ENCODE results near the gene CECR2.
"Not testable (repeated sequence)": the region's sequence is repeated elsewhere in the genome, so short reads cannot be mapped to it uniquely, and the experiment has no call there.

CECR2 gene

DNA sequence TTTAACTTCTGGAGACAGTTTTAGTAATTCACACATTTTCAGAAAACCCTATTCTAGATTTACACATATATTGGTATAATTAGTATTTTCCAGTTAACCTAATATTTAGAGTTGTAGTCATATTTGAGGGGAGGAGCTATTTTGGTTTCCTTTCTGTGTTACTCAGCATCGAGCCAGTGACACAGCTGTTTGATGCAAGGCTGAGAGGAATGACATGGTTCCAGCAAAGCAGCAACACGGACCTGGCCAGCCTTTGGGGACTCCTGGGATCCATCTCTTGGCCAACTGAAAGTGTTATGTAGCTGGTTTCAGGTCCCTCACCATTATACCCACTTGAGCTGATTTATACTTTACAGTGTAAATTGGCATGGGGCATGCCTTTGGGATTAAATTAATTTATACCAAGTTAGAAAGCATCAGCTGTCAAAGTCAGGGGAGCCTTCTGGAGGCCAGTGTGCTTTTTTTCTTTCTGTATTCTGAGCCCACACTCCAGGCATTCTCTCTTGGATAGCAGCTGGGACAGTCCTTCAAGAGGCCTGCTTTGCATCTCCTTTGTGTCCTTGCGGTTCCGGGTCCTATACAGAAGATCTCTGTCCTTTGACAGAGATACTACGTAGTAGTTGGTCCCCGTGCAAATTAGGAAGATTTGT lies 102.8 kb downstream of the CECR2 start:
- no peak for DNase-seq

DNA sequence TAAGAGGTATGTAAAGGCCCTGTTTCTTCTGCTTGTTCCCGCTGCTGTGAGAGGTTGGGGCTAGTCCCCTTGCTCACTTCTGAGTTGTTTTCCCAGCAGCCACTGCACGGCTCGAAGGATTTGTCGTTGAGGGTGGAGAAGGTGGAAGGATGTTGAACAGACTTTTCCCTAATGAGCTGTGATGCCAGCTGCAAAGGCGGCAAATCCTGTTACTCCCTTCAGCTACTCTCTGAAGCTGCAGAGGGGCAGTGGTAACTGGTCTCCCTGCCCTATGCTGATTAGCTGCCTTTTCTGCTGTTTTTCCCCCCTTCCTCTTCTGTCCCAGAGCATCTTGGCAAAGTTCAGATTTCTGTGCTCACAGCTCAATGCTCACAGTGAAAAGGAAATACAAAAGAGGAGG lies 103.7 kb downstream of the CECR2 start:
- no peak for DNase-seq

DNA sequence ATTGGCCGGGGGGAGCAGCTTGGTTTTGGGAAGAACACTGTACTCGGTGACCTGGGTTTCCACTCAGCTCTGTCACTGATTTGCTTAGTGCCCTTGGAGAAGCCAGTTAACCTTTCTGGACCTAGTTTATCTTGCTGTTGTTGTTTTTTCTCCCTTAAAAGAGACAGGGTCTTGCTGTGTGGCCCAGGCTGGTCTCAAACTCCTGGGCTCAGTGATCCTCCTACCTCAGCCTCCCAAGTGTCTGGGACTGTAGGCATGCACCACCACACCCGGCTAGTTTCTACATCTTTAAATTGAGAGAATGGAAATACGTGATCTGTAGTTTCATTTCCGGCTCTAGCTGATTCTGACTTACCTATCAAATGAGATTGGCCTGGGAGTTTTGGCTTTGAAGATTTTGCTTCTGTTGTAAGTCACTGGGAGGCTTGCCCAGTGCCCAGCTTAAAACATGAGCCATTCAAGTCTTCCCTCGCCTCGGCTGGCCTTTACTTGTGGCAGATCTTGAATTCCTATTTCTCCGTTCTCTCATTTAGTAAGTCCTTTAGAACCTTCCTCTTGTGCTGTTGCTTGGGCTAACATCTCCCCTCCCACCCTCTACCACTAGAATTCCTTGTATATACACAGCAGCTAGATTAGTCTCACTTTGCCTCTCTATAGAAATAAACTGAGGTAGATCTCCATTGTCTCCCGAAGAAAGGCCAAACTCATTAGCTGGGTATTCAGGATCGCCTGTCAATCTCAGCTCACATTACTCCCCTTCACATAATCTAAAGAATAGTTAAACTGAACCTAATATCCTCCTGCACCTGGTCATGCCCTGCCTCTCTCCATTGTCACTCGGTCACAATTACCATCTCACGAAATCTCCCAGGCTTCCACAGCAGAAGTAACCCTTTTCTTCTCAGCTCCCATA lies 106.3 kb downstream of the CECR2 start:
- no peak for DNase-seq

DNA sequence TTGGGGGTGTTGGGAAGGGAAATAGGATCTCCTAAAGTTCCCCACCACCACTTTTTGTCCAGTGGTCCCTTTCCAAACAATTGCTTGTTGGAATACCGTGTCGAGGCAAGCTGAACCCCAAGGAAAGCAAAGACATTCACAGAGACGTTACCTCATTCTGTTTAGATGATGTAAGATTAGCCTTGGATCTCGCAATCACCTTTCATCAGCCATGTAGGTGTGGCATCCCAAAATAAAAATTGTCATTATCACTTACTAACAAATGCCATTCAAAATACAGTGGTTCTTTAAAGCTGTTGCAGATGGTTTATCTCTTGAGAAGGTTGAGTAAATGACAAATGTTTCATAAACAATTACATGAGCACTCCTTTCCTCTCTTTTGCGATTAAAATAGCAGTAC lies 107.6 kb downstream of the CECR2 start:
- no peak for DNase-seq

DNA sequence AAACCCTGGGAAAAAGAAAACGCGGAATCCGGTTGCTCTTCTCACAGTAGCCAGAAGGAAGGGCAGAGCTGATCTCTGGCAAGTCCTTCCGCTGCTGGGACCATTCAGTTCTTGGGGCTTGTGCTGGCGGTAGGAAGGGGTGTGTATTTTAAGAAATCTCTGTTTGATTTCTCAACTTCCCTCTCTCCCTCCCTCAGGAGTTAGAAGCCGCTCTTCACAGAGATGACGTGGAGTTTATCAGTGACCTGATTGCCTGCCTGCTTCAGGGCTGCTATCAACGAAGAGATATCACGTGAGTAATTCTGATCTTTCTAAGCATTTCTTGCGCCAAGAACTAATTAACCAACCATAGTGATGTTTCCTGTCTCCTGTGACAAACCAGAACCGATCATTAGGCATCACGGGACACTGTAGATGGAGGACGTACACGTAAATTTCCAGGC lies 108.2 kb downstream of the CECR2 start:
- DNase-seq: peak; percentile 31

DNA sequence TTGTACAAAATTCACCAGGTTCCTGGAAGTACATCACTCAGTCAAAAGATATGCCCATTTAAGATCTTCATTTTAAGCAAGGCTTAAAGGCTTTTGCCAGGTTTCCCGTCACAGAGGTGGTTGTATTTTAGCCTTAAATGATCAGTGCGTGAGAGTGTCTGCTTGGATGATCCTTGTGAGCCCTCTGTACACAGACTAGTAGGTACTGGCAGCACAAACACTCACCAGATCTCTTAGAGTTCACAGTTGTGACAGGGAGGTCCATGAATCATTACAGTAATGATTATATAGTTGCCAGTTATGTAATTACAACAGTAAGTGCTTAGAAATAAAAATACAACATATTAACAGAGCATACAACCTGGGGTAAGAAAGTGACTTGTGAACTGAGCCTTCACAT lies 109.9 kb downstream of the CECR2 start:
- DNase-seq: no peak

DNA sequence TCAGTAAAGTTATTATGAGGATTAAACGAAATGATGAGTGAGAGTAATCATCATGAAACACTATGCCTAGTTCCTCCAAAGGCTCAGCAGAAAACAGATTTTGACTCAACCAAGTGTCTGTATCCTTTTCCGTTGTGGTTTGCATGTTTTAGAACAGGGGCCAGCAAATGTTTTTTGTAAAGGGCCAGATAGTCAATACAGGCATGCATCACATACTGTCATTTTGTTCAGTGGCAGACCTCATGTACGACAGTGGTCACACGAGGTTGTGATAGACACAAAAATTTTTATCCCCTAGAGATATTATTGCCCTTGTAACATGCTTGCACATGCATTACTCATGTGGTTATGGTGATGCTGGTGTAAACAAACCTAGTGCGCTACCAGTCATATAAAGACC lies 112.2 kb downstream of the CECR2 start:
- DNase-seq: no peak

DNA sequence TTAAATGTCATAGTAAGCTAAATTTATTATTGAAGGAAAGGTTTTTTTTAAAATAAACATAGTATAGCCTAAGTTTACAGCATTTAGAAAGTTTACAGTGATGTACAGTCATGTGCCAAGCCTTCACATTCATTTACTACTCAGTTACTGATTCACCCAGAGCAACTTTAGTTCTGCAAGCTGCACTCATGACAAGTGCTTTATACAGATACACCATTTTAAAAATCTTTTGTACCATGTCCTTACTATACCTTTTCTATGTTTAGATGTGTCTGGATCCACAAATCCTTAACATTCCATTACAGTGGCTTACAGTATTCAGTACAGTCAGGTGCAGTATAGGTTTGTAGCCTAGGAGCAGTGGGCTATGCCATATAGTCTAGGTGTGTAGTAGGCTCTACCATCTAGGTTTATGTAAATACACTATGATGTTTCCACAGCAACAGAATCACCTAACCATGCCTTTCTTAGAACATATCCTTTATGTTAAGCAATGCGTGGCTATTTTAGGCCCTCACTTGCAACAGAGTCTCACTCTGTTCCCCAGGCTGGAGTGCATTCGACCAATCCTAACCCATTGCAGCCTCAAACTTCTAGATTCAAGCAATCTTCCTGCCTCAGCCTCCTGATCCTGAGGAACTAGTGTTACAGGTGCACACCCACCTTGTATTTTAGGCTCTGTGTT lies 114.6 kb downstream of the CECR2 start:
- DNase-seq: no peak

DNA sequence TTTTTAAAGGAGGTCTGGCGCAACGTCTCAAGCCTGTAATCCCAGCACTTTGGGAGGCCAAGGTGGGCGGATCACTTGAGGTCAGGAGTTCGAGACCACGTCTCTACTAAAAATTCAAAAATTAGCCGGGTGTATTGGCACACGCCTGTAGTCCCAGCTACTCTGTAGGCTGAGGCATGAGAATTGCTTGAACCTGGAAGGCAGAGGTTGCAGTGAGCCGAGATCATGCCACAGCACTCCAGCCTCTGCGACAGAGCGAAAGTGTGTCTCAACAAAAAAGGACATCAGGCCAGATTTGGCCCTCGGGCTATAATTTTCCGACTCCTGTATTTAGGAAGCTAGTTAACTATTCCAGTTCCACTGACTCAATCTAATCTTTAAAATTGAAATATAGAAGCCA lies 115.3 kb downstream of the CECR2 start:
- DNase-seq: no peak

DNA sequence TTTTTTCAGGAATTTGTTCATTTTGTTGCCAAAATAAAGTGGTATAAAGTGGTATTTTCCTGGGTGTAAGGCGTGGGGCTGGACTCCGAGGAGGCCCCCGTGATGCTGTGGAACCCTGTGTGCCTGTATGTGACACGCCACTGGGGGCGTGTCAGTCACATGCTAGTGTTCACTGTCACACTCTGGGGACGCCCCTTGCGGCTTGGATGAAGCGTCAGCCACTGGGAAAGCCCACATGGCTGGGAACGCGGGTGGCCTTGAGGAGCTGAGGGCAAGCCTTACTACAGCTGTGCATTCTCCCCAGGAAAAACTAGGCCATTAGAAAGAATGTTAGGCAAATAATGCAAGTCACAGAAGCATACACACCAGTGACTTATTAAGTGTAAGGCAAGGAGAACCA lies 117.1 kb downstream of the CECR2 start:
- DNase-seq: no peak

DNA sequence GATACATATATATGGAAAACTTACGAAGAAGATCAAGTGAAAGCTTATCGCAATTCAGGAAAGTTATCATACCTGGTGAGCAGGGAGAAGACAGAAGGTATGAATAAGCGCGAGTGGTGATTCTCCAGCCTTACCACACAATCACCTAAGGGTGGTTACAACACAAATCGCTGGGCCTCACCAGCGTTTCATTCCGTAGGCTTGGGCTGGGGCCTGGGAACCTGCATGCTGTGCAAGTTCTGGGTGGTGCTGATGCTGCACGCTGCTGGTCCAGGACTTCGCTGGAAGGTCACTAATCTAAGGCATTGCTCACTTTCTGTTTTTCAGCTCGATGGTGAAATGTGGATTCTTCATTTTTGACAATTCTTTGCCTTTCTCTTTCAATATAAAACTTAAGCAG lies 117.5 kb downstream of the CECR2 start:
- DNase-seq: no peak

DNA sequence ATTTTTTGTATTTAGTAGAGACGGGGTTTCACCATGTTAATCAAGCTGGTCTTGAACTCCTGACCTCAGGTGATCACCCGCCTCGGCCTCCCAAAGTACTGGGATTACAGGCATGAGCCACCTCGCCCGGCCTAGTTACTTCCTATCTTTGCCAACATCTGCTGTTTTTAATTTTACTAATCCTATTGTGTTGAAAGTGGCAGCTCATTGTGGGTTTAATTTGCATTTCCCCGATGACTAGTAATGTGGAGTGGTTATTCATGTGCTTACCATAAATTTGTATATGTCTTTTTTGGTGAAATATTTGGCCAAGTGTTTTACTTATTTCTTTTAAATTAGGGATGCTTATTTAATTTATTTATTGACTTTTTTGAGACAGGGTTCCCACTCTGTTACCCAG lies 119.8 kb downstream of the CECR2 start:
- DNase-seq: no peak

DNA sequence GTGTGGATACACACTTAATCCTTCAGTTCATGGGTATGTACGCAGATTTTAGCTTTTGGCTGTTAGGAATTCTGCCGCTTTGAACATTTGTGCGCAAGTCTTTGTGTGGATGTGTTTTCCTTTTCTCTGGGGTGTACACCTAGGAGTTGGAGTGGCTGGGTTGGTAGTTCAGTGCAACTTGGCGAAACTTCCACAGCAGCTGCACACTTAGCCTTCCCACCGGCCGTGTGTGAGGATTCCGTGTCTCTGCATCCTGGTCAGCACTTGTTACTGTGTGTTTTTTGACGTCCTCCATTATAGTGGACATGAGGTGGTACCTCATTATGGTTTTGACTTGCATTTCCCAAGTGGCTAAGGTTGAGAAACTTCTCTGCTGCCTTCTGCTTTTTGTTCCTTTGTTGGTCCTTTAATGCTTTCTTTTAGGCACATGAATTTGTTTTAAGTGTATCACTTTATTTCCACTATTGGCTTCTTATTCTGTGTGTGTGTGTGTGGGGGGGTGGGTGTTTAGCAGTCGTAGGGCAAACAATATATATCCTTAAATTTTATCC lies 121.9 kb downstream of the CECR2 start:
- no peak for DNase-seq

DNA sequence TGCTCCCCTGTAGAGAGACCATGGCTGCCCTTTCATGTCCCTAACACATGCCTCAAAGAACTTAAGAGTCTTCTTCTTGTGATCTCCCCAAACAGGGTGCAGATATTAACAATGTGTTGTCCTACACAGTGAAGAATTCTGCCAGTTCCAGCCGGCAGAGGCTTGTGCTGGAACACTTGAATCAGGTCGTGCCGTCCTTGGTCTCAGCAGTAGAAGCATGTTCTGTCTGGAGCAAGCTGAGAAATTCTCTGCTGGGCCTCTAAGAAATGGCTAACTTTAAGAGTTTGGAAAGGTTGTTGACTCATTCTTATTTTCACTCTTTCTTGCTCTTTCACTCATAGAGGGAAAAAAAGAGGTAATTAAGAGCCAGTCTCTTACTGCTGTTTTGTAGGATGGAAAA lies 123.0 kb downstream of the CECR2 start:
- DNase-seq: no peak

DNA sequence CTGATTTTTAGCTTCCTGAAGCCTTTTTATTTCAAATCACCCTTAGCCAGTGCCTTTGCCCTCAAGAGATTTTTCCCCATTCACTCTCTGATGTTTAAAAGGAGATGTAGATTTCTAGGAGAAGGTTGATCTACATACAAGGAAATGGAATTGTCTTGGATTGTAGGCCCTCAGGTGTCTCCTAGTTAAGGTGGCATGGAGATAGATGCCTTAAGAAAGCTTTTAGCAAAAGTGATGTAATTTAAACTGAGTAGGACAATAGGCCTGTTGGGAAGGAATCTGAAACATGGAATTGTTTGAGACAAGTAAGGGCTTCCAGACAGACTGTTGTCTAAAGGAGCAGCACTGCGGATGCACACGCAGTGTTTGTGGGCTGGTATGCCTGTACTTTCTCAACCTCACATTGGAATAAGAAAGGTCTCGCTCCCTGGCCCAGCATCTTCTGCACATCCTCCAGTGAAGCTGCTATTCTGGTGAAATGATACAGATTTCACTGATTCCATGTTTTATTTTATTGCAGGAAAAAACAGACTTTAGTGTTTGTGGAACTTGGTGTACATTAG lies 124.2 kb downstream of the CECR2 start:
- no peak for DNase-seq

DNA sequence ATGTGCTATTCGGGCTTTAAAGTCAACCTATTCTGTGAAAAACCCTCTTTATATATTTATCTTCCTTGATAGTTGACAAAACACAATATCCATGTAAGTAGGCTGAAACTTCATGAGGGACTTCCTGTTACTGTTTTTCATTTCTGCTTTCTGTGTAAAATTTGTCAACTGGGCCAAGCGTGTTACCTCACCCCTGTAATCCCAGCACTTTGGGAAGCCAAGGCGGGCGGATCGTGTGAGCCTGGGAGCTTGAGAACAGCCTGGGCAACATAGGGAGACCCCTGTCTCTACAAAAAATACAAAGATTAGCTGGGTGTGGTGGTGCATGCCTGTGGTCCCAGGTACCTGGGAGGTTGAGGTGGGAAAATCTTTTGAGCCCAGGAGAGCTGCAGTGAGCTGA lies 127.6 kb downstream of the CECR2 start:
- DNase-seq: no peak

DNA sequence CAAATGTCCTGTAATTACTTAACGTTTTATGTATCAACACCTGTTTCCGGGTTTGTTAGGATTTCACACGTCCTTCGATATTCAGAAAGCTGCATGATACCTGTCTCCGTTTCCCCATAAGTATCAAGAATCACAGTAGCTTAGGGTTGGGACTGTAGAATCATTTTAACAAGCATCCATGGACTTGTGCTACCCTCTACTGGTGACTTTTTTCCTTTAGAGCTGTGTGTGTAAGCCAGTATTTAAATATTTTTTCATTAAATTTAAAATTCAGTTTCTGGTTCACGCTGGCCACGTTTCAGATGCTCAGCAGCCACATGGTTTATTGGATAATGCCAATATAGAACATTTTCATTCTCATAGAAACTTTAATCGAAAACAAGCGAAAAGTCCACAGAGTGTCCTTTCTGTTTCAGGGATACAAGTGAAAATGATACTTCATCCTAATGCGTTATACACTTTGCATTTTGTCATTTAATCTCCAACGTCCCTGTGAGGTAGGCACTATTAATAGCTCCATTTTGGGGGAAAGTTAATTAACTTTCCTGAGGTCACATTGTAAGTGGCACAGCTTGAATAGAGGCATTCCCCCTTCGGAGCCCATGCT lies 132.5 kb downstream of the CECR2 start:
- DNase-seq: peak; percentile 62

DNA sequence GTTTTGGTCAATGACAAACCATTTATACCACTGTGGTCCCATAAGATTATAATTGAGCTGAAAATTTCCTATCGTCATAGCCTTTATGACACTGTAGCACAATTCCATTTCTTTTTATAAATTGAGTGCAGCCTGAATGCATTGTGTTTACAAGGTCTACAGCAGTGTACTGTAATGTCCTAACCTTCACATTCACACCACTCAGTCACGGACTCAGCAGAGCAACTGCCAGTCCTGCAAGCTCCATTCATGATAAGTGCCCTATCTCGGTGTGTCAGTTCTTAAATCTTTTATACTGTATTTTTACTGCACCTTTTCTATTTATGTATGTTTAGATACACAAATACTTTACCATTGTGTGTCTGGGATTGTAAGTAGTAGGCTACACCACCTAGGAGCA lies 138.8 kb downstream of the CECR2 start:
- no peak for DNase-seq

DNA sequence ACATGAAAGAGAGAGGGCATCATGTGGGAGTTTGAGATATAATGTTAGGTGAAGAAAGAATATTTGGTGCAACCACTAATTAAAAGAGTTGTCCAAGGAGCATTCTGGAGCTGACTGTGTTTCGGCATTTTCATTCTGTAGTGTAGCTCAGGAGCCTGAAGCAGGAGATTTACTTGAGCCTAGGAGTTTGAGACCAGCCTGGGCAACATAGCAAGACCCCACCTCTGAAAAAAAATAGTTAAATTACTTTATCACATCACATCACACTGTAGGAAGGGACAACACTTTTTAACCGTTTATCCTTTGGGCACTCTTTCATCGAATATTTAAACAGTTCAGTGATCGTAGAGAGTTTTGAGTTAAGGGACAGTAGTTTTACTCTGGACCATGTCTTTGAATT lies 143.7 kb downstream of the CECR2 start:
- DNase-seq: no peak

DNA sequence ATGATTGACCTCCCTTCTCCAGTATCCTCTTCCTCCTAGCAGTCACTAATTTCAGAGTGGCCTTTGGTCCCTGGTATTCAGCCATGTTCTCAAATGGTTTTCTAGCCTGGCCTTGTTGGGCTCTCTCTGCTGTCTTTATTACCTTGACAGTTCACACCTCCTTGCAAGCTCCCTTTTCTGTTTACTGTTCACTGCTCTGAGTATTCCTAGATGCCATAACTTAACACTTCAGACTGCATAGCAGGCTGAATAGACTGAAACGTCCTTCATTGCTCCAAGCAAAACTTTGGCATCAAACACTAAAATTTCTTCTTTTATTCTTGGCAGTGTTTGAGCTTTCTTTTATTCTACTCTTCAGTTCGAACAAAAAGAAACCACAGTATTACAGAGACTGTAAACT lies 144.4 kb downstream of the CECR2 start:
- DNase-seq: no peak

DNA sequence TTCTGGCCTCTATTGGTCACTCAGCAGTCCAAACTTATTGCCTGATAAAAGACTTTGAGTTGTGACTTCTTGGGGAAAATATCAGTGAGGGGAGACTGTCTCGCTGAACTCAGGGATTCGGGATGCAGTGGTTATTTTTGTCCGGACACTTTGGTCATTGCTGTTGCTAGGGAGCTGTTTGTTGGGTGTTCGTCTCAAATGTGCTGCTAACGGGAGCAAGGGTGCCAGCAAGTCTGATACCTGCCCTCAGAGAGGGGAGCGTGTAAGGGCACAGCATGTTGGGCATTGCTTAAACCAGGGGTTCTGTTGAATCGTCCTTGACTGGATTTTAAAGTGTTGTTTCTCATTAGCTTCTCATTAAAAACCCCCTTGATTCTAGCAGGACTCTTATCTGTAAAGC lies 144.8 kb downstream of the CECR2 start:
- DNase-seq: no peak

DNA sequence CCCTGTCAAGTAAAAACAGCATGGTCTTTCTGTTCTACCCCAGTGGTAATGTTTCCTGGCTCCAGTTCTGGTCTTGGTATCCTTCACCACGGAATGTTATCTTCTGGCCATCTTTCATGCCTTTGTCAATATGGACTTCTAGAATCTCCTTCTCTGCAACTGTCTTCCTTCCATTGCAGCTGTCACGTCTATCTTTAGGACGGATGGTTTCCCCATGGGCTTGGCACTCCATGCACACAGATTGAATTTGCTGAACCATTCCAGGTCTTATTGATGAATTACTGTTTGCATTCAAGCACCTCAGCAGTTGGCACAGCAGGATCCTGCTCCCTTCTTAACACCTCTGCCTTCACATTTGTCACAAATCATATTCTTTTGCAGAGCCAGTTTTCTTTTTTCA lies 149.1 kb downstream of the CECR2 start:
- no peak for DNase-seq

DNA sequence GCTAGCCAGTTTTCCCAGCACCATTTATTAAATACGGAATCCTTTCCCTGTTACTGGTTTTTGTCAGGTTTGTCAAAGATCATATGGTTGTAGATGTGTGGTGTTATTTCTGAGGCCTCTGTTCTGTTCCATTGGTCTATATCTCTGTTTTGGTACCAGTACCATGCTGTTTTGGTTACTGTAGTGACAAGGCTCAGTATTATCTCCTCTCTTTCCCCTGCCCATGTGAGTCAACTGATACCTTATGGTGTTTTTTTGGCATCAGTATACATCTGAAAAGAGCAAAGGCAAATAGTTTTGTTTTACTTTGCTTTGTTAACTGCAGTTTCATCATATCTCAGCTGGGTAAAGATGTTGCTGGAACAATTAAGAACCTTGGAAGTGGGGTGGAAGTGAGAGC lies 152.7 kb downstream of the CECR2 start:
- not testable (repeated sequence) for DNase-seq

Data from NCI-H1092 treated with DMSO at 0.1 percent for 48 hours (cell line).